HEK293 (cell line): ENCODE measurements around the gene DCLK1.

Experiments used
- CTCF ChIA-PET: fragments of 350-600 bp; formaldehyde crosslinking; extraction: SDS; loops from one replicate; lab custom pipeline; 2021; ENCODE audit warnings: antibody characterized with exemption; lab: Yijun Ruan, JAX
- POLR2A ChIA-PET: fragments of 300-600 bp; formaldehyde crosslinking; extraction: SDS; loops from one replicate; lab custom pipeline; 2020; ENCODE audit warnings: antibody characterized with exemption, inconsistent platforms; lab: Yijun Ruan, JAX
- H3K27ac ChIP-seq: fragments of 200-500 bp; sonication (Bioruptor generic); 2 replicates; pipeline ENCODE4 v1.5.1; 2014; ENCODE audit warnings: low read depth, low read length, control low read depth, inconsistent platforms; ENCODE audit errors: extremely low read depth
- H3K36me3 ChIP-seq, 2 experiments: fragments of 200-500 bp in 1 of 2; sonication (Bioruptor generic) in 1 of 2; 1 replicate in 1 of 2; 2 replicates in 1 of 2; pipeline ENCODE4 v1.5.1; 2014 to 2017; ENCODE audit warnings: inconsistent platforms in 2 of 2, low read length in 2 of 2; ENCODE audit not compliant: control insufficient read depth in 2 of 2, insufficient read depth in 1 of 2
- H3K4me1 ChIP-seq: fragments of 200-500 bp; sonication (Bioruptor generic); 2 replicates; pipeline ENCODE4 v1.5.1; 2014; ENCODE audit warnings: mild to moderate bottlenecking, low read length, inconsistent platforms; ENCODE audit not compliant: control insufficient read depth, insufficient read depth
- H3K4me3 ChIP-seq: 2 replicates; pipeline ENCODE4 v1.5.1; 2011; ENCODE audit warnings: low read depth, mild to moderate bottlenecking, control low read depth, low read length, moderate library complexity
- H3K9me3 ChIP-seq: fragments of 200-500 bp; sonication (Bioruptor generic); 2 replicates; pipeline ENCODE4 v1.5.1; 2014; ENCODE audit warnings: low read depth, low read length, inconsistent platforms; ENCODE audit not compliant: control insufficient read depth, insufficient read depth
- BCL6B ChIP-seq: fragments of 450-650 bp; formaldehyde crosslinking; IDR thresholded peaks from 2 replicates; pipeline ENCODE4 v1.5.1; 2017; ENCODE audit warnings: missing biosample characterization, missing genetic modification characterization
- CTCF ChIP-seq: fragments of 450-650 bp; formaldehyde crosslinking; IDR thresholded peaks from 2 replicates; pipeline ENCODE4 v1.5.1; 2016; ENCODE audit warnings: missing biosample characterization, missing genetic modification characterization
- IKZF3 ChIP-seq: fragments of 450-650 bp; IDR thresholded peaks from 2 replicates; pipeline ENCODE4 v1.5.0; 2018; ENCODE audit warnings: missing biosample characterization, mild to moderate bottlenecking, missing genetic modification characterization, moderate library complexity
- KLF9 ChIP-seq: fragments of 450-650 bp; formaldehyde crosslinking; IDR thresholded peaks from 2 replicates; pipeline ENCODE4 v1.5.1; 2016; ENCODE audit warnings: missing biosample characterization, missing genetic modification characterization, low read depth
- MYNN ChIP-seq: fragments of 450-650 bp; formaldehyde crosslinking; IDR thresholded peaks from 2 replicates; pipeline ENCODE4 v1.5.1; 2016; ENCODE audit warnings: missing biosample characterization, missing genetic modification characterization, borderline replicate concordance
- MZF1 ChIP-seq: fragments of 450-650 bp; formaldehyde crosslinking; IDR thresholded peaks from 2 replicates; pipeline ENCODE4 v1.5.1; 2017; ENCODE audit warnings: missing biosample characterization, missing genetic modification characterization, borderline replicate concordance
- OVOL3 ChIP-seq: fragments of 450-650 bp; formaldehyde crosslinking; IDR thresholded peaks from 2 replicates; pipeline ENCODE4 v1.5.1; 2016; ENCODE audit warnings: missing biosample characterization, missing genetic modification characterization
- RBAK ChIP-seq: fragments of 450-650 bp; formaldehyde crosslinking; IDR thresholded peaks from 2 replicates; pipeline ENCODE4 v1.5.1; 2016; ENCODE audit warnings: missing biosample characterization, missing genetic modification characterization
- SALL2 ChIP-seq: fragments of 450-650 bp; formaldehyde crosslinking; IDR thresholded peaks from 2 replicates; pipeline ENCODE4 v1.5.0; 2017; ENCODE audit warnings: missing biosample characterization, mild to moderate bottlenecking, missing genetic modification characterization, borderline replicate concordance
- WT1 ChIP-seq: fragments of 450-650 bp; formaldehyde crosslinking; IDR thresholded peaks from 2 replicates; pipeline ENCODE4 v1.5.1; 2016; ENCODE audit warnings: missing biosample characterization, missing genetic modification characterization
- ZNF10 ChIP-seq: fragments of 450-650 bp; formaldehyde crosslinking; IDR thresholded peaks from 2 replicates; pipeline ENCODE4 v1.5.1; 2017; ENCODE audit warnings: missing biosample characterization, missing genetic modification characterization
- ZNF169 ChIP-seq: fragments of 450-650 bp; formaldehyde crosslinking; IDR thresholded peaks from 2 replicates; pipeline ENCODE4 v1.5.1; 2016; ENCODE audit warnings: missing biosample characterization, missing genetic modification characterization
- ZNF221 ChIP-seq: fragments of 450-650 bp; formaldehyde crosslinking; IDR thresholded peaks from 2 replicates; pipeline ENCODE4 v1.5.1; 2017; ENCODE audit warnings: missing biosample characterization, missing genetic modification characterization, borderline replicate concordance
- ZNF248 ChIP-seq: fragments of 450-650 bp; formaldehyde crosslinking; IDR thresholded peaks from 2 replicates; pipeline ENCODE4 v1.5.1; 2017; ENCODE audit warnings: missing biosample characterization, missing genetic modification characterization
- ZNF274 ChIP-seq, 2 experiments: fragments of 200-500 bp in 1 of 2; fragments of 450-650 bp in 1 of 2; sonication (Bioruptor generic) in 1 of 2; formaldehyde crosslinking in 1 of 2; IDR thresholded peaks; 2 replicates each; pipeline versions ENCODE4 v1.5.1 to v1.6.1; 2014 to 2016; ENCODE audit warnings: borderline replicate concordance in 1 of 2, inconsistent platforms in 1 of 2, low read length in 1 of 2, missing biosample characterization in 1 of 2, missing genetic modification characterization in 1 of 2
- ZNF280D ChIP-seq: fragments of 450-650 bp; formaldehyde crosslinking; IDR thresholded peaks from 2 replicates; pipeline ENCODE4 v1.5.1; 2016; ENCODE audit warnings: missing biosample characterization, missing genetic modification characterization
- ZNF324 ChIP-seq: fragments of 450-650 bp; formaldehyde crosslinking; IDR thresholded peaks from 2 replicates; pipeline ENCODE4 v1.5.1; 2016; ENCODE audit warnings: missing biosample characterization, missing genetic modification characterization
- ZNF416 ChIP-seq: fragments of 450-650 bp; formaldehyde crosslinking; IDR thresholded peaks from 2 replicates; pipeline ENCODE4 v1.5.1; 2016; ENCODE audit warnings: missing biosample characterization, missing genetic modification characterization
- ZNF501 ChIP-seq: fragments of 450-650 bp; formaldehyde crosslinking; IDR thresholded peaks from 2 replicates; pipeline ENCODE4 v1.5.1; 2016; ENCODE audit warnings: missing biosample characterization, missing genetic modification characterization
- ZNF544 ChIP-seq: fragments of 450-650 bp; formaldehyde crosslinking; IDR thresholded peaks from 2 replicates; pipeline ENCODE4 v1.5.0; 2017; ENCODE audit warnings: missing biosample characterization, missing genetic modification characterization
- ZNF548 ChIP-seq: fragments of 450-650 bp; formaldehyde crosslinking; IDR thresholded peaks from 2 replicates; pipeline ENCODE4 v1.5.1; 2016; ENCODE audit warnings: missing biosample characterization, missing genetic modification characterization
- ZNF571 ChIP-seq: fragments of 450-650 bp; formaldehyde crosslinking; IDR thresholded peaks from 2 replicates; pipeline ENCODE4 v1.5.0; 2017; ENCODE audit warnings: missing biosample characterization, missing genetic modification characterization
- ZNF585B ChIP-seq: fragments of 450-650 bp; formaldehyde crosslinking; IDR thresholded peaks from 2 replicates; pipeline ENCODE4 v1.5.1; 2016; ENCODE audit warnings: missing biosample characterization, missing genetic modification characterization
- ZNF621 ChIP-seq: fragments of 450-650 bp; formaldehyde crosslinking; IDR thresholded peaks from 2 replicates; pipeline ENCODE4 v1.5.1; 2017; ENCODE audit warnings: missing biosample characterization, missing genetic modification characterization
- ZNF654 ChIP-seq: fragments of 450-650 bp; formaldehyde crosslinking; IDR thresholded peaks from 2 replicates; pipeline ENCODE4 v1.5.1; 2016; ENCODE audit warnings: low read depth, missing biosample characterization, missing genetic modification characterization
- ZNF670 ChIP-seq: fragments of 450-650 bp; formaldehyde crosslinking; IDR thresholded peaks from 2 replicates; pipeline ENCODE4 v1.5.1; 2016; ENCODE audit warnings: missing biosample characterization, missing genetic modification characterization, low read depth
- ZSCAN30 ChIP-seq: fragments of 450-650 bp; IDR thresholded peaks from 2 replicates; pipeline ENCODE4 v1.5.1; 2018; ENCODE audit warnings: missing biosample characterization, mild to moderate bottlenecking, missing genetic modification characterization, moderate library complexity
- TF ChIP-seq, protein P1 (sequence below): fragments of 450-650 bp; formaldehyde crosslinking; IDR thresholded peaks from 2 replicates; pipeline ENCODE4 v1.5.1; 2016; ENCODE audit warnings: missing biosample characterization, missing genetic modification characterization
- TF ChIP-seq, protein P2 (sequence below): fragments of 450-650 bp; formaldehyde crosslinking; IDR thresholded peaks from 2 replicates; pipeline ENCODE4 v1.5.1; 2016; ENCODE audit warnings: missing biosample characterization, missing genetic modification characterization
- TF ChIP-seq, protein P3 (sequence below): fragments of 450-650 bp; formaldehyde crosslinking; IDR thresholded peaks from 2 replicates; pipeline ENCODE4 v1.5.1; 2017; ENCODE audit warnings: missing biosample characterization, missing genetic modification characterization

Gene DCLK1

GRCh38 chr13:35953537-35954206, 177.5 kb downstream of the DCLK1 start (continued):
- no peak for TF ChIP-seq OVOL3 (tag by site-specific recombination)
- peak; percentile 80 for TF ChIP-seq ZNF654 (tag by site-specific recombination)
- no peak for TF ChIP-seq ZNF416 (tag by site-specific recombination)
- TF ChIP-seq ZNF248 (tag by site-specific recombination): no peak
- TF ChIP-seq ZSCAN30 (tag by site-specific recombination): 0 out of 2 replicates have a peak, but pooled peaks have one; percentile 50
- TF ChIP-seq ZNF10: 0 out of 2 replicates have a peak, but pooled peaks have one; percentile 15
- TF ChIP-seq ZNF571 (tag by site-specific recombination): no peak
- no peak for TF ChIP-seq ZNF221 (tag by site-specific recombination)
- no peak for TF ChIP-seq ZNF501
- no peak for TF ChIP-seq ZNF585B
- TF ChIP-seq, protein P1, sequence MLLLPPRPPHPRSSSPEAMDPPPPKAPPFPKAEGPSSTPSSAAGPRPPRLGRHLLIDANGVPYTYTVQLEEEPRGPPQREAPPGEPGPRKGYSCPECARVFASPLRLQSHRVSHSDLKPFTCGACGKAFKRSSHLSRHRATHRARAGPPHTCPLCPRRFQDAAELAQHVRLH (tag by site-specific recombination): no peak
- peak; percentile 42; the same call in 1 of the 2 replicates for TF ChIP-seq MYNN
- TF ChIP-seq BCL6B: no peak
- no peak for TF ChIP-seq RBAK (tag by site-specific recombination)
- TF ChIP-seq IKZF3 (tag by site-specific recombination): peak; percentile 90
- no peak for TF ChIP-seq SALL2 (tag by site-specific recombination)
- TF ChIP-seq ZNF621 (tag by site-specific recombination): no peak
- TF ChIP-seq CTCF (tag by site-specific recombination): peak; percentile 16; the same call in 1 of the 2 replicates
- TF ChIP-seq ZNF169 (tag by site-specific recombination): no peak
- no peak for TF ChIP-seq ZNF544 (tag by site-specific recombination)
- no peak for TF ChIP-seq ZNF670 (tag by site-specific recombination)
- TF ChIP-seq WT1 (tag by site-specific recombination): no peak
- TF ChIP-seq, all 188 proteins: peak for 12

DNA sequence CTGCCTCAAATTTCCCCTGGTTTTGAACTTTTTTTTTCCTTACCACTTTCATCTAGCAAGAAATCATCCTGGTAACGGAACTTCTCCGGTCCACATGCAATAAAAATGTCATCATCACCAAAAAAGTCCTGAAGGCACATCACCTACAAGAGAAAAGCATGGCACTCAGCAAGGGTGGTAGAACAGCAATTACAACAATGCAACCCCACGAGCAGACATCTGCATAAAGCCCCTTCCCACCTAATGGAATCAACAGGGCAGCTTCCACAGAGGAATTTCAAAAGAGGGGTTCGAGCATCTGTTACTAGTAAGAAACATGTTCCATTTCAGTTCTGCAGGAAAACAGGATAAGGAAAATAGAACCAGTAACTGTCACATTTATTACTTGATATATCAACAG, 183.9 kb downstream of the DCLK1 start:
- ChIA-PET POLR2A (no interaction called here), CTCF (no interaction called here)
- H3K9me3 ChIP-seq: no peaks in the 10 kb centered on the region
- no peak overlapping the region for H3K27ac ChIP-seq
- H3K4me1 ChIP-seq: no peaks in the 10 kb centered on the region
- H3K36me3 ChIP-seq: no peaks in the 10 kb centered on the region
- no peak overlapping the region for H3K4me3 ChIP-seq
- TF ChIP-seq ZNF548 (tag by site-specific recombination): no peak
- TF ChIP-seq, protein P2, sequence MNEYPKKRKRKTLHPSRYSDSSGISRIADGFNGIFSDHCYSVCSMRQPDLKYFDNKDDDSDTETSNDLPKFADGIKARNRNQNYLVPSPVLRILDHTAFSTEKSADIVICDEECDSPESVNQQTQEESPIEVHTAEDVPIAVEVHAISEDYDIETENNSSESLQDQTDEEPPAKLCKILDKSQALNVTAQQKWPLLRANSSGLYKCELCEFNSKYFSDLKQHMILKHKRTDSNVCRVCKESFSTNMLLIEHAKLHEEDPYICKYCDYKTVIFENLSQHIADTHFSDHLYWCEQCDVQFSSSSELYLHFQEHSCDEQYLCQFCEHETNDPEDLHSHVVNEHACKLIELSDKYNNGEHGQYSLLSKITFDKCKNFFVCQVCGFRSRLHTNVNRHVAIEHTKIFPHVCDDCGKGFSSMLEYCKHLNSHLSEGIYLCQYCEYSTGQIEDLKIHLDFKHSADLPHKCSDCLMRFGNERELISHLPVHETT (tag by site-specific recombination): no peak
- no peak for TF ChIP-seq MZF1
- TF ChIP-seq KLF9 (tag by site-specific recombination): no peak
- TF ChIP-seq ZNF280D (tag by site-specific recombination): no peak
- TF ChIP-seq, protein P3, sequence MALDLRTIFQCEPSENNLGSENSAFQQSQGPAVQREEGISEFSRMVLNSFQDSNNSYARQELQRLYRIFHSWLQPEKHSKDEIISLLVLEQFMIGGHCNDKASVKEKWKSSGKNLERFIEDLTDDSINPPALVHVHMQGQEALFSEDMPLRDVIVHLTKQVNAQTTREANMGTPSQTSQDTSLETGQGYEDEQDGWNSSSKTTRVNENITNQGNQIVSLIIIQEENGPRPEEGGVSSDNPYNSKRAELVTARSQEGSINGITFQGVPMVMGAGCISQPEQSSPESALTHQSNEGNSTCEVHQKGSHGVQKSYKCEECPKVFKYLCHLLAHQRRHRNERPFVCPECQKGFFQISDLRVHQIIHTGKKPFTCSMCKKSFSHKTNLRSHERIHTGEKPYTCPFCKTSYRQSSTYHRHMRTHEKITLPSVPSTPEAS (tag by site-specific recombination): no peak
- no peak for TF ChIP-seq ZNF274 (IDR thresholded peaks at IDR 0.05; ENCODE audit: low read length)
- TF ChIP-seq ZNF274 (tag by site-specific recombination; IDR thresholded peaks at IDR 0.05; ENCODE audit: borderline replicate concordance): no peak
- TF ChIP-seq ZNF324 (tag by site-specific recombination): no peak
